ENCODE data around the gene KLHL3. TPM values are rescaled to one million over a fixed set of nuclear protein-coding genes. Genes with fewer than 3 reads are reported as not detected.
A peak's percentile ranks its signal among the peaks of the same experiment; 100 is the strongest.

KLHL3 gene
- total and polyA plus RNA-seq, 9 of the 15 experiments (the other 6 are each of a cell fraction or from before 2014, with no cell fraction given), result under 0.01 to 1.5 (median 0.22) TPM

DNA sequence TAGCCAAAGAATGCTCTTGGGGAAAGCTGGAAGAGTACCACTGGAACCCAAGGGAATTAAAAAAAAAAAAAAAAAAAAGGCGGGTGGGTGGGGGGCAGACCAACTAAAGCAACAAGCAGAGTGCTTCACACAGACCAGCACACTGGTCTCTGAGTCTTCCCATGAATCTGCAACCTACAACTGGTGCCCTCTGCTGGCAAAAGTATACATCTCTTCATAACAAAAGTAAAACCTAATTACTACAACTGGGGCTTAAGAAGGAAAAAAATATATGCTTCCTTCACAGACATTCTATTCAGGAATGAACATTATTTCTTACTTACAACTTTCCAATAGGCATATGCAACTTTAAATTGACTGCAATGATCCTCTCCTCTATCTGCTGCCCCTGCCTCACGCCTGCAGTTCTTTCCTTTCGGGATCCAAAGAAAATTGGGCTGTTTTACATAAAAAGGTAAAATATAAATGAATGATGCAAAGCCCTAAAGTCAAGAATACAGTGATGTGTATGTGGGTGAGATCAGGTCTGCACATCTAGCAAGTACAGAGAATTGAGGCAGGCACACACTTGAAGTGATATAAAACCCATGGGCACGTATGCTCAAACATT is 7.2 kb upstream of the KLHL3 start (continued):
- TF ChIP-seq SIRT6 (IDR thresholded peaks at IDR 0.05; ENCODE audit: low read depth, low read length), result no peak
- no peak for TF ChIP-seq FOXJ2 (tag; IDR thresholded peaks at IDR 0.05)
- no peak for TF ChIP-seq ZNF165 (CRISPR knock-in tag; IDR thresholded peaks at IDR 0.05; ENCODE audit: borderline replicate concordance)
- TF ChIP-seq, protein P1, sequence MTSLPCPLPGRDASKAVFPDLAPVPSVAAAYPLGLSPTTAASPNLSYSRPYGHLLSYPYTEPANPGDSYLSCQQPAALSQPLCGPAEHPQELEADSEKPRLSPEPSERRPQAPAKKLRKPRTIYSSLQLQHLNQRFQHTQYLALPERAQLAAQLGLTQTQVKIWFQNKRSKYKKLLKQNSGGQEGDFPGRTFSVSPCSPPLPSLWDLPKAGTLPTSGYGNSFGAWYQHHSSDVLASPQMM (CRISPR knock-in tag; IDR thresholded peaks at IDR 0.05), result no peak
- TF ChIP-seq MIER1 (IDR thresholded peaks at IDR 0.05; ENCODE audit: low read depth), result no peak
- no peak for TF ChIP-seq TEAD2 (tag; IDR thresholded peaks at IDR 0.05)
- TF ChIP-seq HDAC8 (tag; IDR thresholded peaks at IDR 0.05), result no peak
- TF ChIP-seq RAD21 (CRISPR knock-in tag; conservative IDR thresholded peaks at IDR 0.05 in 1 of 2, IDR thresholded peaks at IDR 0.05 in 1 of 2), result peak; percentile 50 to 63
- no peak for TF ChIP-seq ELF1 (tag; IDR thresholded peaks at IDR 0.05)
- TF ChIP-seq, protein P2, sequence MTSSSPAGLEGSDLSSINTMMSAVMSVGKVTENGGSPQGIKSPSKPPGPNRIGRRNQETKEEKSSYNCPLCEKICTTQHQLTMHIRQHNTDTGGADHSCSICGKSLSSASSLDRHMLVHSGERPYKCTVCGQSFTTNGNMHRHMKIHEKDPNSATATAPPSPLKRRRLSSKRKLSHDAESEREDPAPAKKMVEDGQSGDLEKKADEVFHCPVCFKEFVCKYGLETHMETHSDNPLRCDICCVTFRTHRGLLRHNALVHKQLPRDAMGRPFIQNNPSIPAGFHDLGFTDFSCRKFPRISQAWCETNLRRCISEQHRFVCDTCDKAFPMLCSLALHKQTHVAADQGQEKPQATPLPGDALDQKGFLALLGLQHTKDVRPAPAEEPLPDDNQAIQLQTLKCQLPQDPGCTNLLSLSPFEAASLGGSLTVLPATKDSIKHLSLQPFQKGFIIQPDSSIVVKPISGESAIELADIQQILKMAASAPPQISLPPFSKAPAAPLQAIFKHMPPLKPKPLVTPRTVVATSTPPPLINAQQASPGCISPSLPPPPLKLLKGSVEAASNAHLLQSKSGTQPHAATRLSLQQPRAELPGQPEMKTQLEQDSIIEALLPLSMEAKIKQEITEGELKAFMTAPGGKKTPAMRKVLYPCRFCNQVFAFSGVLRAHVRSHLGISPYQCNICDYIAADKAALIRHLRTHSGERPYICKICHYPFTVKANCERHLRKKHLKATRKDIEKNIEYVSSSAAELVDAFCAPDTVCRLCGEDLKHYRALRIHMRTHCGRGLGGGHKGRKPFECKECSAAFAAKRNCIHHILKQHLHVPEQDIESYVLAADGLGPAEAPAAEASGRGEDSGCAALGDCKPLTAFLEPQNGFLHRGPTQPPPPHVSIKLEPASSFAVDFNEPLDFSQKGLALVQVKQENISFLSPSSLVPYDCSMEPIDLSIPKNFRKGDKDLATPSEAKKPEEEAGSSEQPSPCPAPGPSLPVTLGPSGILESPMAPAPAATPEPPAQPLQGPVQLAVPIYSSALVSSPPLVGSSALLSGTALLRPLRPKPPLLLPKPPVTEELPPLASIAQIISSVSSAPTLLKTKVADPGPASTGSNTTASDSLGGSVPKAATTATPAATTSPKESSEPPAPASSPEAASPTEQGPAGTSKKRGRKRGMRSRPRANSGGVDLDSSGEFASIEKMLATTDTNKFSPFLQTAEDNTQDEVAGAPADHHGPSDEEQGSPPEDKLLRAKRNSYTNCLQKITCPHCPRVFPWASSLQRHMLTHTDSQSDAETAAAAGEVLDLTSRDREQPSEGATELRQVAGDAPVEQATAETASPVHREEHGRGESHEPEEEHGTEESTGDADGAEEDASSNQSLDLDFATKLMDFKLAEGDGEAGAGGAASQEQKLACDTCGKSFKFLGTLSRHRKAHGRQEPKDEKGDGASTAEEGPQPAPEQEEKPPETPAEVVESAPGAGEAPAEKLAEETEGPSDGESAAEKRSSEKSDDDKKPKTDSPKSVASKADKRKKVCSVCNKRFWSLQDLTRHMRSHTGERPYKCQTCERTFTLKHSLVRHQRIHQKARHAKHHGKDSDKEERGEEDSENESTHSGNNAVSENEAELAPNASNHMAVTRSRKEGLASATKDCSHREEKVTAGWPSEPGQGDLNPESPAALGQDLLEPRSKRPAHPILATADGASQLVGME (CRISPR knock-in tag; IDR thresholded peaks at IDR 0.05), result no peak
- TF ChIP-seq CHD1 (IDR thresholded peaks at IDR 0.05; ENCODE audit: low read length), result no peak
- 0 out of 2 replicates have a peak, but pooled peaks have one; percentile 45 for TF ChIP-seq SMC3 (conservative IDR thresholded peaks at IDR 0.05; ENCODE audit: insufficient read depth, low read depth, low read length)
- TF ChIP-seq NR1H2 (CRISPR knock-in tag; IDR thresholded peaks at IDR 0.05), result no peak
- TF ChIP-seq, protein P3, sequence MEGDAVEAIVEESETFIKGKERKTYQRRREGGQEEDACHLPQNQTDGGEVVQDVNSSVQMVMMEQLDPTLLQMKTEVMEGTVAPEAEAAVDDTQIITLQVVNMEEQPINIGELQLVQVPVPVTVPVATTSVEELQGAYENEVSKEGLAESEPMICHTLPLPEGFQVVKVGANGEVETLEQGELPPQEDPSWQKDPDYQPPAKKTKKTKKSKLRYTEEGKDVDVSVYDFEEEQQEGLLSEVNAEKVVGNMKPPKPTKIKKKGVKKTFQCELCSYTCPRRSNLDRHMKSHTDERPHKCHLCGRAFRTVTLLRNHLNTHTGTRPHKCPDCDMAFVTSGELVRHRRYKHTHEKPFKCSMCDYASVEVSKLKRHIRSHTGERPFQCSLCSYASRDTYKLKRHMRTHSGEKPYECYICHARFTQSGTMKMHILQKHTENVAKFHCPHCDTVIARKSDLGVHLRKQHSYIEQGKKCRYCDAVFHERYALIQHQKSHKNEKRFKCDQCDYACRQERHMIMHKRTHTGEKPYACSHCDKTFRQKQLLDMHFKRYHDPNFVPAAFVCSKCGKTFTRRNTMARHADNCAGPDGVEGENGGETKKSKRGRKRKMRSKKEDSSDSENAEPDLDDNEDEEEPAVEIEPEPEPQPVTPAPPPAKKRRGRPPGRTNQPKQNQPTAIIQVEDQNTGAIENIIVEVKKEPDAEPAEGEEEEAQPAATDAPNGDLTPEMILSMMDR (IDR thresholded peaks at IDR 0.05 in 2 of 3, conservative IDR thresholded peaks at IDR 0.05 in 1 of 3; ENCODE audit: insufficient read depth in 2 of 3, low read depth in 1 of 3, low read length in 3 of 3), result peak; percentile 55 to 78 (median 62)
- no peak for TF ChIP-seq MYBL2 (IDR thresholded peaks at IDR 0.05; ENCODE audit: low read depth)
- TF ChIP-seq MYBL2 (CRISPR knock-in tag; IDR thresholded peaks at IDR 0.05; ENCODE audit: borderline replicate concordance), result no peak
